GM19193 (cell line): Measurements from ENCODE around the gene DDN.

Experiments used
- POLR2A ChIP-seq: IDR thresholded peaks from 4 replicates; pipeline ENCODE4 v1.6.1; 2011; ENCODE audit not compliant: insufficient read depth, insufficient read length; ENCODE audit errors: extremely low read depth

DDN gene

DNA sequence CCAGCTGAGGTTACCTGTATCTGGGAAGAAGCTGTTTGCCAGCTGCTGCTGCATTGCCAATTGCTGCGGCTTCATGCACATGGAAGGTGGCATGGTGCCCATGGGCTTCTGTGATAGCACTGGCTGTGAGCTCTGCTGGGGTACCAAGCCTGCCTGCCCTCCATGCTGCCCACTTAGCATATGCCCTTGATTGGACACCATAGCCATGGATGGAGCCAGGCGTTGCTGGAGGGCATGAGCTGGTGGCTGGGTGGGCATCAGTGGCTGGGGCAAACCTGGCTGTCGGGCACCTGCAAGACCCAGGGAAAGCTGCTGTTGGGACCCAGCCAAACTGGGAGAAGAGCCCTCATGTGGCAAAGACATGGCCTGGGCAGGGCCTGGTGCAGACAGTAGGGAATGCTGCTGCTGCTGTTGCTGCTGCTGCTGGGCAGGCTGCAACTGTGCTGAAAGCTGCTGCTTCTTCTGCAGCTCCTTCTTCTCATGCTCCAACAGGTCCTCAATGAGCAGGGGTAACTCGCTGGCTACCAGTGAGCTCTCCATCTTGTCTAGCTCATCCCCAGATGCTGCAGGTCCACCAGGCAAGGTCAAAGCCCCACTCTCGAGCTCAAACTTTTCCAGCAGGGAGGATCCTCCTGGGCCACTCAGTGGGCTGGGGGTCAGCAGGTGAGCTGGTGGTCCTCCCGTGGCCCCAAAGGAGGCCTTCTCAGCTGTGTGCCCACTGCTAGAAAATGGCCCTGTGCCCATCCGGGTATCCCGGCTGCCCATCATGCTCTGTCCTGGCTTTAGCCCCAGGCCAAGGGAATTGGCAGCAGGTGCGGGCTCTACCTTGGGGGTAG, 38.2 kb upstream of the DDN start:
- TF ChIP-seq POLR2A: no peak

DNA sequence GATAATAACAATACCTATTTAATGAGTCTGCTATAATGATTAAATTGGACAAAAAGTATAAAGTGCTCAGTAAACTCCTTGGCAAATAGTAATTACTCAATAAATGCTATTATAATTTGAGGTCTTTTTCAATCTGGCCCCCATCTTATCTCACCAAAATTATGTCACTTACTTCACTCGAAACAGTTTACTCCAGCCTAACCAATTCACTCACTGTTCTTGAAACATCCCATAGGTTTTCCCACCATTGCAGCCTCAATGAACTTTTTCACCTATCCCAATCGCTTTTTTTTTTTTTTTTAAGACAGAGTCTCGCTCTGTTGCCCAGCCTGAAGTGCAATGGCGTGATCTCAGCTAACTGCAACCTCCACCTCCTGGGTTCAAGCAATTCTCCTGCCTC, 36.9 kb upstream of the DDN start:
- no peak for TF ChIP-seq POLR2A

DNA sequence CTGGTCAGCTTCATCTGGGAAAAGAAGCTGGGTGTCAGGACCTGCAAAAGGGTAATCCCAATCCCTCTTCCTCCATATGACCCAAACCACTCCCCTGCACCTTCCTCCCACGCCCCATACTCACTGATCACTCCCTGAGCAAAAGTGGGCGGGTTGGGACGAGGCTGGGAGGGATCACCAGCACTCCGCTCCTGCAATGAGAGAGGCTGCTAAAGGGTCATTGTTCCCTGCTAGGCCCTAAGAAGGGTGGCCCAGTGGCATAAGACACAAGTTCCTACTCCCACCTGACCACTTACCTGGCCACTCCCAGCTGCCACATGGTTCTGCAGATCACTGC, 35.1 kb upstream of the DDN start:
- no peak for TF ChIP-seq POLR2A

DNA sequence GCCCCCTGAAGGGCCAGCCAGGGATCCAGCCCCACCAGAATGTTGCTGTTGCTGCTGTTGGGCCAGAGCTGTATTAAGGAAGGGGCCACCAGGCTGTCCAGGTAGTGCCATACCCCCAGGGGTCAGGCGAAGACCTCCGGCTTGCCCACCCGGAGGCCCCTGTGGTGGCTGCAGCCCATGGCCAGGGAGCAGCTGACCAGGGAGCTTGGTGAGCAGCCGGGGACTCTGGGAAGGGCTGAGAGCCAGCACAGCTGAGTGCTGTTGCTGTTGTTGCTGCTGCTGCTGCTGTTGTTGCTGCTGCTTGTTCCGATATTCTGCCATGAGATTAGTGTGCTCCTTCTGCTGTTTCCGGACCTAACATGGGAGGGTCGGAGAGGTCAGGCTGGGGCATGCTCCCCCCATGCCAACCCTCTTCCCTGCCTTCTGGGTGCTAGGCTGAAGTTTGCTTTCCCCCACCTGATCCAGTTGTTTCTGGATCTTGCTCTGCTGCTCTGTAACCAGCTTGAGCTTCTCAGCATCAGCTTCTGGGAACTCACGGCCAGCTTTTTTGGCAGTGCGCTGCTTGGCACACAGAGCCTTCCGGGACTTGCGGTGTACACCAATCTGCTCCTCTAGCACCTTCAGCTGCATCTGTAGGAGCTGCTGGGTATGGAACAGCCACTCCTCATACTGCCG, 34.6 kb upstream of the DDN start:
- TF ChIP-seq POLR2A: no peak

DNA sequence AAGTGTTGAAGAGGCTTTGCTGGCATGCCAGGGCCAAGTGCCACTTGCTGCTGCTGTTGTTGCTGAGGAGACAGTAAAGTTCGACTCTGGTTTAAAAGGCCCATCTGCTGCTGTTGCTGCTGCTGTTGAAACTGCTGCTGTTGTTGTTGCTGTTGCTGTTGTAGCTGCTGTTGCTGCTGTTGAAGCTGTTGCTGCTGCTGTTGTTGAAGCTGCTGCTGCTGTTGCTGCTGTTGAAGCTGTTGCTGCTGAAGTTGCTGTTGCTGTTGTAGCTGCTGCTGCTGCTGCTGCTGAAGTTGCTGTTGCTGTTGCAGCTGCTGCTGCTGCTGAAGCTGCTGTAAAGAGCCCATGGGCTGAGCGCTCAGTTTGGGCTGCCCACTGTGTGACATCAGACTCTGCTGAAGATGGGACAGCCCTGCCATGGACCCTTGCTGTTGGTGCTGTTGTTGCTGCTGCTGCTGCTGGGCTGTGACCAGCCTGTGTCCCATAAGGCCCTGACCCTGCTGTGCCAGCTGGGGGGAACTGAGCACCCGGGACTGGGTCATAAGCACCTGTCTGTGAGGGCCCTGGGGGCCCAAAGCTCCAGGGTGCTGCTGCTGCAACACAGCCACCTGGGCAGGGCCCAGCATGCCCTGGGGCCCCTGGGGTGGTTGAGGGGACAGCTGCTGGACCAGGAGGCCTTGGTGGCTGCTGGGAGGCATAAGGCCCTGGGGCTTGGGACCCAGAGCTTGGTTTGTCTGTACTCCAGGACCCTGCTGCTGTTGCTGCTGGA, 33.7 kb upstream of the DDN start:
- TF ChIP-seq POLR2A: no peak

DNA sequence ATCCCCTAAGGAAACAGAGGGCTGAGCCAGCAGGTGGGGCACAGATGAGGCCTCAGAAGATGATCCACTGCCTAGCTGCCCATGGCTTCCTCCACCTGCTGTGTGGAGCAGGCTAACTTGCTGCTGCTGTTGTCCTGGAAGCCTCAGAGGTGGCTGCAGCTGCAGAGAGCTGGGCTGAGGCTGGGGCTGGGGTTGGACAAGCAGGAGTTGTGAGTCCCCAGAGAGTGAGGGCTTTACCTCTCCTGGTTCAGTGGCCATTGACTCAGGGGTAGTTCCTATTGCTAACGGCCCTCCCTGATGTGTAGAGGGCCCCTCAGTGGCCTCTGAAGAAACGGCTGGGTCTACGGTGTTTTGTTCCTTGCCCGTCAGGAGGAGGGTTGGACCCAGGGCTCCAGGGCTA, 33.1 kb upstream of the DDN start:
- TF ChIP-seq POLR2A: no peak

DNA sequence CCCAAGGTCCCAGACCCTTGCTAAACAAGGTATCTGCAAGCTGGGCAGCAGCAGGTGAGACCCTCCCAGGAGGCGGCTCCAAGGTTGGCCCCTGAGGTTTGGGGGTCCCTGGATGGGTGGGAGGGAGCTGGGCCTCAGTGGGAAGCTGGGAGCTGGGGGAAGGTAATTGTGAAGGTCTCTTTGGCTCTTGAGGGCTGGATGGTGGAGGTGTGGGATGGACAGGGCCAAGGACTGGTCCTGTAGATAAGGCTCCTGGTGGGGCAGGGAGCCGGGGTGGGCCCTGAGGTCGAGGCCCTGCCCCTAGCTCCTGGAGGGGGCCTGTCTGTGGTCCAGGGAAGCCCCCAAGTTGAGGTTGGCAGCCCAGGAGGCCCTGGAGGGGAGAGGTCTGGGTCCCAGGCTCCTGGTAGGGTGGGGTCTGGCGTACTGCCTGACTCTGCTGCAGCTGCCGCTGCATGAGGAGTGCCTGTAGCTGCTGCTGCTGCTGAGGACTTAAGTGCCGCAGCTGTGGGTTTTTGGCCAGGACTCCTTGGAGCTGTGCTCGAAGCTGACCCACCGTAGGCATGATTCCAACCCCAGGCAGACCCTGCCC, 32.5 kb upstream of the DDN start:
- TF ChIP-seq POLR2A: peak; percentile 14

DNA sequence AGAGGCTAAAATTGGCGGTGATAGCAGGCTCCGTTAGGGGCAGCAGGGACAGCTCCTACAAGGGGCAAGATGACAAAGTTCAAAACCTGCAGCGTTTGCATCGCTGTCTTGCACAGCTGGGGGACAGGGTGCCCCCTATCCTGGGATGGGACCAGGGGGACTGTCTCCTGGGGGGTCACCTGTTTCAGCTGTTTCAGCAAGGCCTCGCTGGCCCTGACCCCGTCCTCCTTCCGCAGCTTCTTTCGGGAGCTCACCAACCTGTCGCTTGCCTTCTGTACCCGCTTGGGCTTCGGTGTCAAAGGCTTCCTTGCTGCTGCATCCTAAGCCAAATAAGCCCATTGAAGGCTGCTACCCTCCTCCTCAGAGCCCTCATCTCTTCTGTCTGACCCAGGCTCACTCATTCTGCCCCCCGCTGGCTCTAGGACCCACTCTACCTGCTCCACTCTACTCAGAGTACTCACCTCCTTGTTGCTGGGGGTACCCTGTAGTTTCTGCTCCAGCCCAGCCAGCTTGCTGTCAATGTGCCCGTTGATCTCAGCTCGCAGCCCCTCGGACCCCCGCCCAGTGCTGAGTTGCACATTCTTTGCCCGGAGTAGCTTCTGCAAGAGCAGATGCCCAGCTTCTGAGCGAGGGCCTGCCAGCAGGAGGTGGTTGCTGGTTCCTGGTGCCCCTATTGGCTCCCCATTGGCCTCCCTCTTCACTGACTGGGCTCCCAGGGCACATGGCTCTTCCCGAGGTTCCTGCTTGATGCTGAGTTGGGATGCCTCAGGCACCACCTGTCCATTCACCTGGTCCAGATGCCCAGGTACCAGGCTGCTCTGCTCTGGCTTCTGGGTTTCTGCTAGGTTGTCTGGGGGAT, 31.8 kb upstream of the DDN start:
- TF ChIP-seq POLR2A: no peak

DNA sequence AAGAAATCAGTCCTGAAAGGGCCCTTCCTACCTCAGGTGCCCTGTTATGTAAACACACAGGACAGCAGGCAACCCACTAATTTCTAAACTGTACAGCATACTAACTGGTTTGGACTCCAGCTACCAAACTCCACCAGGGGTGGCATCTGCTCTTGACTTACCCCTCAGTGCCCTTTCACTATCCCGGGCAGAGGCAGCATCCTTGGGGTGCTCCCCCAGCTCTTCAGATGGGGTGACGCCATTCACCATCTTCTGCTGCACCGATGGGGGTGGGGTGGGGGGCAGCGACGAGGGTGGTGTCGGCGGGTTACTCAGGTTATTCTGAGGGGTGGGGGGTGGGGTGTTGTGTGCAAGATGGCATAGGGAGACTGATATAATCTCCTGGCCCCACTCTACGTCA, 30.9 kb upstream of the DDN start:
- no peak for TF ChIP-seq POLR2A

DNA sequence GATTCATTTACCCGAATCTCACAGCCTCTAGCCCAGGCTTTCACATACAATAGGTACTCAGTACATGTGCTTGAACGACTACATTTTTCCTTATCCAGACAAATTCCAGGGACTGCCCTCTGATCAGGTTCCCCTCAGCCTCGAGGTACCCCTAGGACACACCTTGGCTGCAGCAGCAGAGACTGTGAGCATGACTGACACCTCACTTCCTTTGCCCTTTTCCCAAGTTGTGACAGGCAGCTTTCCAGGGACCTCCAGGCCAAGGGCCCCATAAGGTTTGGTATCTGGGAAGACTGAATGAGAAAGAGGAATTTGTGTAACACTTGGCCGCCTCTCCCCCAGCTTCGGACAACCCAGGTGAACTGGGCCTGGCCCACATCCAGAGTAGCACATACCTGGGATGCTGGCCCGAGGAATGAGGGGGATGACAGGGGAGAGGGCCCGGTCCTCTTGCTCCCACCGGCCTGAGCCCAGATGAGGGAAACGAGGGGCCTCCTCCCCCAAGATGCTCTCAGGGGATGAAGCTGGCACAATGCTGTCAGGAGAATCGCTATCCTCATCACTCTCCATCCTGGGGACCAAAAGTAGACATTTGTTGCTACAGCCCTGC, 29.6 kb upstream of the DDN start:
- TF ChIP-seq POLR2A: no peak

DNA sequence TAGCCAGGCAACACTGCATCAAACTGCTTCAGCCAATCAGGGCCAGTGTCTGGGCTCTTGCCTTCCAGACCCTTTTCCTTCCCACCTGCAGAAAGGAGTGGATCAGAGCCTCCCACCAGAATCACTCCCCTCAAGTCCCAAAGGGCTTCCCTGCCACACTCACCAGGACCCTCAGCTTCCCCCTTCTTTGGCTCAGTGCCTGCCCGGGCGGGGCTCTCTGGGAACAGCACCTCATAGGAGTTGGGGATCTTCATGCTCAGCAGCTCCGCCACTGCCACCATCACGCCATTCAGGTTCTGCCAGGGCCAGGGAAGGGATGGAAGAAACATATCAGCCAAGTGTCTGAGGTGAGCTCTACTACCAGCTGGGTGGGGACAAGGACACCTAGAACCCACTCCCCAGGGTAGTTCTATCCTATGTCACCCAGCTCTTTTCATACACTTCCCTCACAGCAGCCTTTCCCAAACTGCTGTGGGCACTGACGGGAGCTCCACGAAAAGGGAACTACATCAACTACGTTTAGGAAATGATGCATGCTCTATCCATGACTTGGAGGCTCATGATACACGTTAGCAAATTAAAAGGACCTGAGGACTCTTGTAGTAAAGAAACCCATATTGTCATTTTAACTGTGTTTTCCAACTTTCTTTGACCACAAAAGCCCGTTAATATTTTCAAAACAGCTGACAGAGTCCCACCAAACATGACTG, 28.8 kb upstream of the DDN start:
- no peak for TF ChIP-seq POLR2A

DNA sequence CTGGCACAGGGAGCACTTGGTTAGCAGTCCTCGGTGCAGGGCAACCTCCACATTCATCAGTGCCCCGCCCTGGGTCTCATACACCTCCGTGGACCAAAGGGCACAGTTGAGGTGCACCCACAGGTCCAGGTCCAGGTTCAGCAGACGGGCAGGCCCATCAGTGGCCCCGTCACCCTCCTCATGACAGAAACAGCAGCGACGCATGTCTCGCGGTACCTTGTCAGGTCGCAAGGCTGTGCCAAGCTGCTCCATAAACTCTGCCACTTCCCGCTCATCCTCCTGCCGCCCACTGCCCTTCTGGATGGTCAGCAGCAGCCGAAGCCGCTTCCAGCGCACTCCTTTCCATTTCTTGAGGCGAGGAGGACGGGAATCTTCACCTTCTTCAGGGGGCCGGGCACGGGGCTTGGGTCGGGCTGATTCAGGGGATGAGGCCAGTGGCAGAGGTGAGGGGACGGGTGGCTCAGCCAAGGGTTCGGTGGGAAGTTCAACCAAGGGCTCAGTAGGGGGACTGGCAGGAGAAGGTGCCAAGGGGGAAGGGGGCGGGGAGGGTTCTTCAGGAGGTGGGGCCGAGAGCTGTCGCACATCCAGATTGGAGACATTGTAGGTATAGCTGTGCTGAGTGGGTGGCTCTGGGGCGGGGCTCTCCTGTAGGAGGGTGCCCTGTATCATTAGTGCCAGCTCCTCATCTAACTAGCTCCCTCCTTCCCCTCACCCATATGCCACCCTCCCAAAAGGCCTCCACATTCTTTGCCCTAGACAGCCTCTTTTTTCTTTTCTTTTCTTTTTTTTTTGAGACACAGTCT, 27.7 kb upstream of the DDN start:
- TF ChIP-seq POLR2A: no peak

DNA sequence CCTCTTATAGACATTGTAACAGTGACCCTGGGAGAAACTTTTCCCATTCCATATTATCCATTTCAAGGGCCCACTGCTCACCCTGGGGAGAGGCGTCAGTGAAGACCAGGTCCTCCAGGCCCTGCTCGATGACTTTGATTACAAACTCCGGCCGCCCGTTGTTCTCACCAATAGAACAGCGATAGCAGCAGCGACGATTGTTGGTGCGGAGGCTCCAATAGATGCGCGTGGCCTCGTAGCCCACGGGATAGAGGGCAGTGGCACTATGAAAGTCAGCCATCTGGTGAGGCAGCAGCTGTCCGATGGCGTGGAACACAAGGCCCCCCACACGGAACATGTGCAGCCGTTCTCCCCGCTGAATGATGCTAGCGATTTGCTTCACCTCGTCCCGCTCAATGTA, 26.9 kb upstream of the DDN start:
- TF ChIP-seq POLR2A: no peak
